GM19324 (cell line): ENCODE results near the gene MRFAP1.

ENCODE experiments used
- ATAC-seq: cut with Tn5 transposase; IDR thresholded peaks from one replicate; pipeline ENCODE4 v1.9.1; 2021; ENCODE audit warnings: mild to moderate bottlenecking, moderate library complexity; ENCODE audit not compliant: unreplicated experiment, low FRiP score

MRFAP1 gene

GRCh38 chr4:6688879-6689505 is 48.5 kb downstream of the MRFAP1 start:
- ATAC-seq, result no peak

- ATAC-seq, result no peak
Observed at GRCh38 chr4:6689506-6689960, 49.0 kb downstream of the MRFAP1 start.
